Cardiac muscle cell (in vitro differentiated cells and primary cell): ENCODE data around the gene NLRC3. TPM values are rescaled to one million over a fixed set of nuclear protein-coding genes. Genes with fewer than 3 reads are reported as not detected.

Experiments
- DNase-seq, 2 donors: peaks; one replicate each; pipeline versions ENCODE4 v3.0.0 to v3.0.0-alpha.2; 2010 to 2017; ENCODE audit warnings: low read depth in 1 of 2, low spot score in 1 of 2
- H3K27ac ChIP-seq: fragments of 200-600 bp; sonication (generic); 2 replicates; pipeline ENCODE4 v1.5.1; 2016
- H3K27me3 ChIP-seq: fragments of 200-600 bp; sonication (generic); 2 replicates; pipeline ENCODE4 v1.6.0; 2016; ENCODE audit warnings: control low read depth
- H3K36me3 ChIP-seq: fragments of 200-600 bp; sonication (generic); 2 replicates; pipeline ENCODE4 v1.5.1; 2016; ENCODE audit warnings: control low read depth
- H3K4me1 ChIP-seq: fragments of 200-600 bp; sonication (generic); 2 replicates; pipeline ENCODE4 v1.8.1; 2017; ENCODE audit warnings: low read depth, mild to moderate bottlenecking, mixed run types
- H3K4me3 ChIP-seq: fragments of 200-600 bp; sonication (generic); 2 replicates; pipeline ENCODE4 v1.5.1; 2016; ENCODE audit warnings: mild to moderate bottlenecking
- H3K9me3 ChIP-seq: fragments of 200-600 bp; sonication (generic); 2 replicates; pipeline ENCODE4 v1.5.1; 2017; ENCODE audit warnings: low read depth, mild to moderate bottlenecking, control low read depth
- CTCF ChIP-seq: IDR thresholded peaks from 2 replicates; pipeline ENCODE4 v1.5.1; 2012; ENCODE audit warnings: low read depth, mild to moderate bottlenecking, low read length
- polyA plus RNA-seq: library from polyadenylated mRNA; unstranded; fragments of >200 nt; fragmentation: Nextera tagmentation; extraction: Ambion mirVana; gene quantifications from 2 replicates; pipeline ENCODE4 v1.2.1, GENCODE V29; 2016
- total RNA-seq: library from RNA; depleted of rRNA; stranded (reverse); fragments of >200 nt; gene quantifications from 2 replicates; pipeline ENCODE4 v1.2.3, GENCODE V29; 2016

Gene NLRC3
- total and polyA plus RNA-seq, 2 experiments from 2014 or later, result 0.09 to 0.61 TPM

GRCh38 chr16:3601614-3602319 is 24.6 kb upstream of the NLRC3 start:
- TF ChIP-seq CTCF, result no peak
- H3K36me3 ChIP-seq, result peaks cover 6% of the 10 kb centered on the region
- no peak overlapping the region for H3K4me3 ChIP-seq
- H3K4me1 ChIP-seq, result no peaks in the 10 kb centered on the region
- H3K9me3 ChIP-seq, result no peaks in the 10 kb centered on the region
- no peak for DNase-seq
- H3K27me3 ChIP-seq, result no peaks in the 10 kb centered on the region
- H3K27ac ChIP-seq, result no peak overlapping the region

- DNase-seq, result no peak
- Histone ChIP-seq H3K9me3 (no peaks in the 10 kb centered on the region), H3K4me3 (no peak overlapping the region), H3K36me3 (peaks cover 6% of the 10 kb centered on the region), H3K27ac (no peak overlapping the region), H3K27me3 (no peaks in the 10 kb centered on the region), H3K4me1 (no peaks in the 10 kb centered on the region)
- TF ChIP-seq CTCF, result no peak
Measured at GRCh38 chr16:3599922-3600321, 22.7 kb upstream of the NLRC3 start.

GRCh38 chr16:3599121-3599520 is 21.9 kb upstream of the NLRC3 start:
- no peak overlapping the region for H3K27ac ChIP-seq
- no peaks in the 10 kb centered on the region for H3K4me1 ChIP-seq
- no peaks in the 10 kb centered on the region for H3K27me3 ChIP-seq
- no peak overlapping the region for H3K4me3 ChIP-seq
- peaks cover 6% of the 10 kb centered on the region for H3K36me3 ChIP-seq
- no peaks in the 10 kb centered on the region for H3K9me3 ChIP-seq
- no peak for TF ChIP-seq CTCF
- DNase-seq, result no peak

GRCh38 chr16:3598236-3598635 is 21.0 kb upstream of the NLRC3 start:
- no peaks in the 10 kb centered on the region for H3K27me3 ChIP-seq
- no peak overlapping the region for H3K27ac ChIP-seq
- peaks cover 2% of the 10 kb centered on the region for H3K36me3 ChIP-seq
- DNase-seq, result no peak
- no peaks in the 10 kb centered on the region for H3K4me1 ChIP-seq
- no peak for TF ChIP-seq CTCF
- no peaks in the 10 kb centered on the region for H3K9me3 ChIP-seq
- no peak overlapping the region for H3K4me3 ChIP-seq

GRCh38 chr16:3597676-3598075 is 20.5 kb upstream of the NLRC3 start:
- no peak for TF ChIP-seq CTCF
- Histone ChIP-seq H3K27me3 (no peaks in the 10 kb centered on the region), H3K9me3 (no peaks in the 10 kb centered on the region), H3K4me3 (no peak overlapping the region), H3K27ac (no peak overlapping the region), H3K36me3 (no peaks in the 10 kb centered on the region), H3K4me1 (no peaks in the 10 kb centered on the region)
- no peak for DNase-seq
